Lower leg skin (tissue), 4 donors: ENCODE measurements around the gene ITM2C. TPM values are rescaled to one million over a fixed set of nuclear protein-coding genes. Genes with fewer than 3 reads are reported as not detected.

Experiments used
- DNase-seq, 2 donors: peaks; one replicate each; pipeline ENCODE4 v3.0.0-alpha.2; 2019; ENCODE audit warnings: low spot score in 2 of 2
- H3K4me3 ChIP-seq: fragments of 200-600 bp; sonication (generic); 2 replicates; pipeline ENCODE4 v1.5.1; 2017; ENCODE audit warnings: mild to moderate bottlenecking, low read depth; ENCODE audit not compliant: poor library complexity, severe bottlenecking
- POLR2A ChIP-seq, 2 donors: fragments of 450-650 bp; IDR thresholded peaks; one replicate each; pipeline ENCODE4 v1.6.1; 2016 to 2017; ENCODE audit warnings: antibody characterized with exemption in 2 of 2, mild to moderate bottlenecking in 1 of 2, moderate library complexity in 1 of 2
- WGBS, 2 donors: methylation state at CpG; one replicate each; pipeline ENCODE4 v1.1.5; 2018; 5-methylcytosine and 5-hydroxymethylcytosine counted together
- intact Hi-C: fragments of 100-400 bp; cut with DNase I; formaldehyde crosslinking; loops from one replicate; pipeline ENCODE4 v1.15.0; 2023; ENCODE audit warnings: low total_unique reads
- total RNA-seq, 4 donors: library from RNA; depleted of rRNA; stranded (reverse); fragments of >200 nt; gene quantifications; one replicate each; pipeline ENCODE4 v1.1.0, GENCODE V29; 2016
- TF ChIP-seq, protein P1 (sequence below), 3 donors: fragments of 450-650 bp; IDR thresholded peaks; one replicate each; pipeline ENCODE4 v1.5.1; 2016; ENCODE audit warnings: antibody characterized with exemption in 3 of 3, mild to moderate bottlenecking in 3 of 3, moderate library complexity in 2 of 3

The ITM2C gene
- total RNA-seq, 4 donors from 2014 or later, result 12.3 to 19.1 (median 14.0) TPM

DNA sequence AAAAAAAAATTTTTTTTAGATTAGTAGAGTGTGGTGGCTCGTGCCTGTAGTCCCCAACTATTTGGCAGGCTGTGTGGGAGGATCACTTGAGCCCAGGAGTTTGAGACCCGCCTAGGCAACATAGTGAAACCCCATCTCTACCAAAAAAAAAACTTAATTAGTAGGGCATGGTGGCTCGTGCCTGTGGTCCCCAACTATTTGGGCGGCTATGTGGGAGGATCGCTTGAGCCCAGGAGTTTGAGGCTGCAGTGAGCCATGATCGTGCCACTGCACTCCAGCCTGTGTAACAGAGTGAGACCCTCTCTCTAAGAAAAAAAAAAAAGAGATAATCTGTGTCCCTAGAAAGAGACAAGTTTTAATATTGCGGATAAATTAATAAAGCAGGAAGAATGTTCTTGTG lies 51.5 kb downstream of the ITM2C start:
- WGBS, 2 donors, result 77 to 79% methylated on average over 7 of the region's 7 CpGs
- intact Hi-C loops, result no loop called here

DNA sequence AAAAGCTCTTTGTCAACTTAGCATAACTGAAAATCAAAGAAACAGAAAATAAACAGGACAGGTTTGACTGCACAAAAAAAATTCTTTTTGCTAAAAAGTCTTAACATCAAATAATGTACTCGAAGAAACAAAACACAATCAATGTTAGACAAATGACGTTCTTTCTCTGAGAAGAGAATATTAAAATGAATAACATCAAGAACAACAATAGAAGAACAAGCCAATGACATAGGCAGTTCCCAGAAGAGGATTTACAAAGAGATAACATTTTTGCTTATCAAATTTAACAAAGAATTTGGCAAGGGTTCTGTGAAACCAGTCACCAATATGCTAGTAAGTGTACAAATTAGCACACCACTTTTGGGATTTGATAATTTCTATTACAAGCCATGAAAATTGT lies 54.5 kb downstream of the ITM2C start:
- TF ChIP-seq POLR2A (IDR thresholded peaks at IDR 0.05), result no peak
- TF ChIP-seq, protein P1, sequence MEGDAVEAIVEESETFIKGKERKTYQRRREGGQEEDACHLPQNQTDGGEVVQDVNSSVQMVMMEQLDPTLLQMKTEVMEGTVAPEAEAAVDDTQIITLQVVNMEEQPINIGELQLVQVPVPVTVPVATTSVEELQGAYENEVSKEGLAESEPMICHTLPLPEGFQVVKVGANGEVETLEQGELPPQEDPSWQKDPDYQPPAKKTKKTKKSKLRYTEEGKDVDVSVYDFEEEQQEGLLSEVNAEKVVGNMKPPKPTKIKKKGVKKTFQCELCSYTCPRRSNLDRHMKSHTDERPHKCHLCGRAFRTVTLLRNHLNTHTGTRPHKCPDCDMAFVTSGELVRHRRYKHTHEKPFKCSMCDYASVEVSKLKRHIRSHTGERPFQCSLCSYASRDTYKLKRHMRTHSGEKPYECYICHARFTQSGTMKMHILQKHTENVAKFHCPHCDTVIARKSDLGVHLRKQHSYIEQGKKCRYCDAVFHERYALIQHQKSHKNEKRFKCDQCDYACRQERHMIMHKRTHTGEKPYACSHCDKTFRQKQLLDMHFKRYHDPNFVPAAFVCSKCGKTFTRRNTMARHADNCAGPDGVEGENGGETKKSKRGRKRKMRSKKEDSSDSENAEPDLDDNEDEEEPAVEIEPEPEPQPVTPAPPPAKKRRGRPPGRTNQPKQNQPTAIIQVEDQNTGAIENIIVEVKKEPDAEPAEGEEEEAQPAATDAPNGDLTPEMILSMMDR (IDR thresholded peaks at IDR 0.05), result no peak
- no peak for DNase-seq
- 75 to 76% methylated on average over 2 of the region's 2 CpGs for WGBS, 2 donors
- H3K4me3 ChIP-seq, result no peak overlapping the region
- intact Hi-C loops, result no loop called here

More for the DNA sequence above, 51.5 kb downstream of the ITM2C start:
- no peak for TF ChIP-seq POLR2A (IDR thresholded peaks at IDR 0.05)
- TF ChIP-seq, protein P1 (IDR thresholded peaks at IDR 0.05), result no peak
- no peak overlapping the region for H3K4me3 ChIP-seq
- peak in 1 of 2 donors; percentile 25 for DNase-seq

DNA sequence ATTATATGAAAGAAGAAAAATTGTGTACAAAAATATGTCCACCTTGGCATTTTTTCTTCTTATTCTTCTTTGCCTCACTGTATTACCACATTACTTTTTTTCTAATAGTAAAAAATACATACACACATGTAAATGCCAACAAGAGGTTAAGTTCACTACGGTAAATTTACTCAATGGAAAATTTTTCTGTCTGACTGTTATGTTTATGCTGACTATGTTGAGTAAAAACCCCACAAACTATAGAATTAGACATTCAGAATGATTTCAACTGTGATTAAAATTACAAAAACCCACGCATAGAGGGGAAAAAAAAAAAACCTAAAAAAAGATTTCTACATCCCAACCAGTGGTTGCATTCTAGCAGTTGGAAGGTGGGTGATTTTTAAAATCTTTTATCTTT lies 54.9 kb downstream of the ITM2C start:
- TF ChIP-seq, protein P1 (IDR thresholded peaks at IDR 0.05), result no peak
- no peak overlapping the region for H3K4me3 ChIP-seq
- 70 to 82% methylated on average over 2 of the region's 2 CpGs for WGBS, 2 donors
- intact Hi-C loops, result no loop called here
- DNase-seq, result no peak

DNA sequence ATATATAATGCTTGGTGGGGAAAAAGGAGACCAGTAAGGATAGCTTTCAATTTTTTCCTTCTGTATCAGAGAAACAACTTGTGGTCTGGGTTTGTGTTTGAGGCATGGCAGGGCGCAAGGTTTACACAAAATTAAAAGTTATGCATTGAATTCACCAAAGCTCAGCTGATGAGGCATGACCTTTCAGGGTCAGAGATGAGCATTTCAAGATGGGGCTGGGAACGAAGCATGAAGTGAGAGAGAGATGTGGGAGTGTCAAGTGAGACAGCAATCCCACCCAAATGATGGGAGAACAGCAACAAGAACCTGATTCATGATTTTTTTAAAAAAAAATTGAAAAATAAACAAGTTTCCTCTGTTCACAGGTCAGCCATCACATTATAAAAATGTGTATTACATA lies 55.4 kb downstream of the ITM2C start:
- peak in 1 of 2 donors; percentile 13 for DNase-seq
- WGBS, 2 donors, result 67 to 78% methylated on average over 2 of the region's 2 CpGs
- TF ChIP-seq, protein P1 (IDR thresholded peaks at IDR 0.05), result no peak
- TF ChIP-seq POLR2A (IDR thresholded peaks at IDR 0.05), result no peak
- H3K4me3 ChIP-seq, result no peak overlapping the region
- intact Hi-C loops, result no loop called here

DNA sequence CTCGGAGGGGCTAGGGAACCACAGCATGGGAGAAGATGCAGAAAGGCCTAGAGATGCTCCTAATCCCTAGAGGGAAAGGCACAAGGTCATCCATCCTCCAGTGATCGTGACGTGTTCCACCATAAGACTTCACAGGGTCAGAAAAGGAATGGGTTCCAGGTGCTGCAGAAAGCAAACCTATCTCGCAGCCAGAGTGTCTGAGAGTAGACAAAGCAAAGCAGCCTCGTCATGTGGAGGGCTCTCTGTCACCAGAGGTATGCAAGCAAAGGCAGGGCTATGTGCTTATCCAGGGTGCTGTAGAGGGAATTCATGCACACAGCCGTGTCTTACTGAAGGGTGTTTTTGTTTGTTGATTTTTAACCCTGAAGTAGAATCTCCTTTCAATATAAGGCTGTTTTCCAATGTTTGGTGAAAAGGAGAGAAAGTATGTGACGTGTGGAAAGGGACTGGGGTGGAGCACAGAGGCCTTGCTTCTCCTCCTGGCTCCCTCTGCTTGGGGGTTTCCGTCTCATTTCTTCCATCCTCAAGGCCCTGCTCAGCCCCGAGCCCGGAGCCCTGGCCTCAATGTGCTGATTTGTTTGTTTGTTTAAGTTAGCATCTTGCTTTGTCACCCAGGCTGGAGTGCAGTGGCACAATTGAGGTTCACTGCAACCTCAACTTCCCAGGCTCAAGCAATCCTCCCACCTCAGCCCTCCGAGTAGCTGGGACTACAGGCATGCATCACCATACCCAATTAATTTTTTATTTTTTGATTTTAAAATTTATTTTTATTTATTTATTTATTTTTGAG lies 57.3 kb downstream of the ITM2C start:
- WGBS, 2 donors, result 75 to 83% methylated on average over 11 of the region's 11 CpGs
- DNase-seq, result peak in 1 of 2 donors; percentile 48
- intact Hi-C loops, result no loop called here

More for the DNA sequence above, 57.3 kb downstream of the ITM2C start:
- H3K4me3 ChIP-seq, result no peak overlapping the region
- TF ChIP-seq POLR2A (IDR thresholded peaks at IDR 0.05), result no peak
- TF ChIP-seq, protein P1 (IDR thresholded peaks at IDR 0.05), result no peak
